ENCODE data around the gene FAM163B. TPM values are rescaled to one million over a fixed set of nuclear protein-coding genes. Genes with fewer than 3 reads are reported as not detected.

FAM163B gene
- 2.2 TPM in 1 of 2 replicates, not detected in the other for total RNA-seq

GRCh38 chr9:133609311-133610098 lies at the start of gene FAM163B:
TSS of gene FAM163B (minus strand) at chr9:133609389. CDS start at chr9:133580223, 29,166 bp downstream.

DNA sequence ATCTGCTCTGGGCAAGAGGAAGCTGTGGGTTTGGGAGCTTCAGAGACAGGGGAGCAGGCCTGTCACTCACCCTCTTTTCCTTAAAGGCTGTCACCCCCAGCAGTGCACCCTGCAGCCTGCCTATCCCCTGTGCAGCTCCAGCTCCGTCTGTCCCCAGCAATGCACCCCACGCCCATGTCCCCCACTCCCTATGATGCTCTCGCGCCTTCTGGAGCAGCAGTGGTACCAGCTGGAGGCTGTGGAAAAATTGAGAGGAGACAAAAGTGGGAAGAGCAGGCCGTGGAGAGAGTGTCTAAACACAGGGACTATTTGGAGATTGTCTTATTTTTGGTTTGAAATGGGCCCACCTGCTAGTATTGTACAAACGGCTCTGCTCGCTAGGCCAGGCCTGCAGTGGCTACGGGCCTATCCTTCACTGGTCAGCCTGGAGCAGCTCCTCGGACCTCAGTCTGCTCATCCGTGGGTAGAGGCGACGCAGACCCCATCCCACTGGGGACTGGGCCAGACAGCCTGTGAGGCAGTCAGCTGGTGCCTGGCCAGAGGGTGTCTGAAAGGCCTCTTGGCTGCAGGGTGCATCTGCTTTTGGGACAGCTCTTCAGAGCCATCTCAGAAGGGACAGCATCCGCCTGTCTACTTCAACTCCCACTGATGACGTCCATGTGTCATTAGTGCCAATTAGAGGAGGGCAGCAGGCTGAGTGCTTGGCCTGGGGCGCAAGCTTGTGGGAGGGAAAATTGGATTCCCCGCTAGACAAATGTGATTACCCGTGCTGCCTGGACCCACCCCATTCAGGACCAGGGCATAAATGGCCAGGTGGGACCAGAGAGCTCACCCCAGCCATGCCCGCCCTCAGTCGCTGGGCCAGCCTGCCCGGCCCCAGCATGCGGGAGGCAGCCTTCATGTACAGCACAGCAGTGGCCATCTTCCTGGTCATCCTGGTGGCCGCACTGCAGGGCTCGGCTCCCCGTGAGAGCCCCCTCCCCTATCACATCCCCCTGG lies 26.6 kb upstream of the FAM163B start, which contains the start of gene DBH:
TSS of gene DBH (plus strand) at position 831 of the 999 bp plus-strand sequence. CDS start at position 840, 9 bp downstream.

DNA sequence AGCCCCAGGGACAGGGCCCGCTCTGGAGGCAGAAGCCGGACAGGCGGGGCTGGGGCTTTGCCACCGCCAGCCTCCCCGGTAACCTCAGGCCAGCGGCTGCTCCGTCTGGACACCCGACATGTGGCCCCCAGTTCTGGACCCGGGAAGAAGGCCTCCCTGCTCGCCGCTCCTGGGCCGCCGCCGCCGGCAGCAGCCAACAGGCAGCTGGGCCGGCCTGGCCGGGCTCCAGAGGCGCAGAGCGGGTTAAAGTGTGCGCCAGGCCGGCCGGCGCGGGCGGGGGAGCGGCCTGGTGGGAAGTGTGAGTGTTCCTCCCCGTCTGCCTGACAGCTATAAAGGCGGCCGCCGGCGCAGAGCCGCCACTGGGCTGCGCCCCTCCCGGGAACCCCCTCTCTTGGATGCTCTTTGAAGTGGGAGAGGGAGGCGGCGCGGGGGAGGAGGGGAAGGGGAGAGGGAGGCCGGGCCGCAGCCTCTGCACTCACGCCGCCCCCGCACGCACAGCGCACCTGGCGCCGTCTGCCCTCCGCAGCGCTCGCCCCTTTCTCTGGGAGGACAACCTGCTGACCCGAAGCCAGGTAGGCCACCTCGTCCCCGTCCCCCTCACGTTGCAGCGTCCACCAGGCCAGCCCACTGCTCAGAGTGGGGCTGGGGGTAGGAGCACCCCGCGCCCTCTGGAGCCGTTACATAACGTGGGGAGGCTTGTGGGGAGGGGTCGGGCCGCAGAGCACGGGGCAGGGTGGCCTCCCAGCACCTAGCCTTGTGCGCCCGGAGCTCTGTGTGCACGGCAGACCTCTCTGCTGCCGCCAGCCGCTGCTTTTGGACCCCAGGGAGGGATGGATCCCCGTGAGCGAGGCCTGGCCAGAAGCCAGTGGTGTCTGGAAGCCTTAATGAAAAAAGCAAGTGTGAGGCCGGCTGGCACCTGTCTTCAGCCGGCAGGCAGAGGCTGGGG lies 74.6 kb downstream of the FAM163B start, which contains the start of gene ADAMTSL2:
TSS of gene ADAMTSL2 (plus strand) at position 359 of the 946 bp plus-strand sequence. CDS start 2,009 bp downstream, outside the sequence.

Other genes starting within 250 kb of the FAM163B start
- gene SURF4, start 233.3 kb downstream of the FAM163B start, total RNA-seq, result 449 and 574 TPM in 2 replicates
- gene STKLD1, start 233.0 kb downstream of the FAM163B start, total RNA-seq, result under 0.01 and 0.14 TPM in 2 replicates
- gene REXO4, start 191.4 kb downstream of the FAM163B start, total RNA-seq, result 15.0 and 22.8 TPM in 2 replicates
- gene ADAMTS13, start 187.0 kb downstream of the FAM163B start, total RNA-seq, result 0.57 and 0.88 TPM in 2 replicates
- 6.4 and 13.8 TPM in 2 replicates for gene CACFD1, start 149.4 kb downstream of the FAM163B start, total RNA-seq
- 48.4 and 79.4 TPM in 2 replicates for gene SLC2A6, start 130.3 kb downstream of the FAM163B start, total RNA-seq
- not detected in 2 replicates for gene MYMK, start 84.4 kb downstream of the FAM163B start, total RNA-seq
- gene ADAMTSL2, start 74.7 kb downstream of the FAM163B start, total RNA-seq, result 0.57 and 17.7 TPM in 2 replicates
- not detected in 2 replicates for gene DBH, start 27.0 kb upstream of the FAM163B start, total RNA-seq
- gene SARDH, start 129.0 kb upstream of the FAM163B start, total RNA-seq, result 11.9 and 12.5 TPM in 2 replicates

Data from placental pericyte (primary cell).